NK-92 (cell line): ENCODE data around the gene RPS16.
"Not testable (repeated sequence)": the region's sequence is repeated elsewhere in the genome, so short reads cannot be mapped to it uniquely, and the experiment has no call there.

Experiments
- DNase-seq: peaks from one replicate; lab custom pipeline; 2025; ENCODE audit not compliant: unreplicated experiment; lab: John Stamatoyannopoulos, UW

RPS16 gene

GRCh38 chr19:39435499-39436349 is at the start of gene RPS16:
Gene RPS16 (minus strand): TSS chr19:39435949. CDS start chr19:39435895, 54 bp downstream.
- DNase-seq, result peak; percentile 98

GRCh38 chr19:39483141-39483540 is 47.4 kb upstream of the RPS16 start:
- DNase-seq, result no peak

- no peak for DNase-seq
These were observed 45.9 kb upstream of the RPS16 start for GRCh38 chr19:39481676-39482075.

- DNase-seq, result no peak
These were observed 45.4 kb upstream of the RPS16 start for GRCh38 chr19:39481229-39481545.

GRCh38 chr19:39480337-39481228 is 44.8 kb upstream of the RPS16 start, which contains the start of gene TIMM50:
Gene TIMM50 (plus strand): TSS chr19:39480838. CDS start chr19:39480854, 16 bp downstream.
- peak; percentile 31 for DNase-seq

GRCh38 chr19:39479916-39480315 is 44.2 kb upstream of the RPS16 start:
- DNase-seq, result no peak

GRCh38 chr19:39479319-39479801 is 43.6 kb upstream of the RPS16 start:
- DNase-seq, result not testable (repeated sequence)

GRCh38 chr19:39475748-39476147 is 40.0 kb upstream of the RPS16 start:
- DNase-seq, result no peak

GRCh38 chr19:39474139-39474620 is 38.4 kb upstream of the RPS16 start:
- no peak for DNase-seq

- no peak for DNase-seq
These were observed 37.8 kb upstream of the RPS16 start for GRCh38 chr19:39473443-39473960.

GRCh38 chr19:39472746-39473442 is 37.1 kb upstream of the RPS16 start:
- no peak for DNase-seq

GRCh38 chr19:39471756-39472536 is 36.2 kb upstream of the RPS16 start:
- DNase-seq, result no peak

- DNase-seq, result no peak
These were observed 35.1 kb upstream of the RPS16 start for GRCh38 chr19:39470724-39471339.

GRCh38 chr19:39469567-39469966 is 33.8 kb upstream of the RPS16 start:
- DNase-seq, result no peak

- DNase-seq, result no peak
These were observed 33.3 kb upstream of the RPS16 start for GRCh38 chr19:39469036-39469435.

- no peak for DNase-seq
These were observed 32.2 kb upstream of the RPS16 start for GRCh38 chr19:39467941-39468340.

GRCh38 chr19:39465956-39466747 is 30.4 kb upstream of the RPS16 start:
- DNase-seq, result no peak

GRCh38 chr19:39463403-39463802 is 27.7 kb upstream of the RPS16 start:
- DNase-seq, result no peak

- not testable (repeated sequence) for DNase-seq
These were observed 15.5 kb upstream of the RPS16 start for GRCh38 chr19:39451257-39451656.
